IMR-90 (cell line): ENCODE measurements around the gene JSRP1. TPM values are rescaled to one million over a fixed set of nuclear protein-coding genes. Genes with fewer than 3 reads are reported as not detected.

Experiments used
- ATAC-seq: fragments of 200-7000 bp; cut with Tn5 transposase; 2 replicates; pipeline ENCODE4 v1.9.1; 2020; ENCODE audit warnings: low read depth, mild to moderate bottlenecking, moderate library complexity
- BruUV-seq: library from RNA; stranded (reverse); fragments of 400-500 nt; replicated peaks from 2 replicates; lab custom pipeline; 2021; lab: Mats Ljungman, UMichigan
- CTCF ChIA-PET: fragments of 300-600 bp; formaldehyde crosslinking; extraction: SDS; loops from one replicate; lab custom pipeline; 2021; ENCODE audit warnings: antibody characterized with exemption; lab: Yijun Ruan, JAX
- POLR2A ChIA-PET: fragments of 300-600 bp; sonication (Branson Sonifier 250); formaldehyde crosslinking; loops from one replicate; lab custom pipeline; 2022; ENCODE audit warnings: antibody characterized with exemption; ENCODE audit not compliant: unreplicated experiment; lab: Charles Lee
- DNase-seq: peaks from one replicate; pipeline ENCODE4 v3.0.0; 2013
- H2AFZ ChIP-seq: replicated peaks from 2 replicates; pipeline ENCODE3; 2013; ENCODE audit warnings: low read length, mild to moderate bottlenecking; ENCODE audit not compliant: poor library complexity
- H2AK5ac ChIP-seq: 2 replicates; pipeline ENCODE4 v1.6.1; 2013; ENCODE audit warnings: low read depth, low read length, inconsistent platforms
- H2AK9ac ChIP-seq: replicated peaks from 2 replicates; pipeline ENCODE3; 2013; ENCODE audit warnings: mild to moderate bottlenecking, low read depth, low read length, moderate library complexity; ENCODE audit not compliant: poor library complexity
- H2BK120ac ChIP-seq: 2 replicates; pipeline ENCODE4 v1.6.1; 2013; ENCODE audit warnings: low read depth, low read length, inconsistent platforms
- H2BK15ac ChIP-seq: 3 replicates; pipeline ENCODE4 v1.6.1; 2013; ENCODE audit warnings: low read depth, low read length, inconsistent platforms
- H2BK20ac ChIP-seq: 2 replicates; pipeline ENCODE4 v1.6.1; 2013; ENCODE audit warnings: low read depth, mild to moderate bottlenecking, inconsistent platforms, low read length, moderate library complexity
- H2BK5ac ChIP-seq: 2 replicates; pipeline ENCODE4 v1.6.1; 2013; ENCODE audit warnings: mild to moderate bottlenecking, low read depth, low read length, inconsistent platforms; ENCODE audit not compliant: poor library complexity, severe bottlenecking
- H3K14ac ChIP-seq: replicated peaks from 2 replicates; pipeline ENCODE4 v1.6.1; 2013; ENCODE audit warnings: low read depth, low read length, inconsistent platforms
- H3K18ac ChIP-seq: 2 replicates; pipeline ENCODE4 v1.6.1; 2013; ENCODE audit warnings: low read depth, low read length, control low read depth
- H3K23ac ChIP-seq: 2 replicates; pipeline ENCODE4 v1.6.1; 2013; ENCODE audit warnings: low read depth, low read length, inconsistent platforms
- H3K27ac ChIP-seq: 2 replicates; pipeline ENCODE4 v1.5.1; 2013; ENCODE audit warnings: mild to moderate bottlenecking, control low read depth, low read length; ENCODE audit not compliant: insufficient read depth
- H3K27me3 ChIP-seq: 2 replicates; pipeline ENCODE4 v1.6.1; 2013; ENCODE audit warnings: low read length; ENCODE audit not compliant: control insufficient read depth, insufficient read depth
- H3K36me3 ChIP-seq: 2 replicates; pipeline ENCODE4 v1.6.1; 2013; ENCODE audit warnings: low read length, mixed read lengths; ENCODE audit not compliant: control insufficient read depth, insufficient read depth
- H3K4ac ChIP-seq: 2 replicates; pipeline ENCODE4 v1.6.1; 2013; ENCODE audit warnings: low read depth, low read length, inconsistent platforms
- H3K4me1 ChIP-seq: 2 replicates; pipeline ENCODE4 v1.6.1; 2013; ENCODE audit warnings: low read length, mixed read lengths; ENCODE audit not compliant: control insufficient read depth, insufficient read depth
- H3K4me2 ChIP-seq: 2 replicates; pipeline ENCODE4 v1.6.1; 2013; ENCODE audit warnings: low read depth, mild to moderate bottlenecking, control low read depth, low read length, moderate library complexity
- H3K4me3 ChIP-seq: 2 replicates; pipeline ENCODE4 v1.5.1; 2013; ENCODE audit warnings: low read depth, mild to moderate bottlenecking, control low read depth, low read length, moderate library complexity; ENCODE audit not compliant: insufficient read depth
- H3K56ac ChIP-seq: 2 replicates; pipeline ENCODE4 v1.6.1; 2013; ENCODE audit warnings: low read length, inconsistent platforms; ENCODE audit not compliant: insufficient read depth; ENCODE audit errors: extremely low read depth
- H3K79me1 ChIP-seq, 2 experiments: 2 replicates each; pipeline ENCODE4 v1.6.1; 2013; ENCODE audit warnings: low read length in 2 of 2, inconsistent platforms in 1 of 2, low read depth in 1 of 2
- H3K9ac ChIP-seq: 2 replicates; pipeline ENCODE4 v1.6.1; 2013; ENCODE audit warnings: low read depth, low read length, control low read depth
- H3K9me1 ChIP-seq: 2 replicates; pipeline ENCODE4 v1.6.1; 2013; ENCODE audit warnings: low read length, inconsistent platforms; ENCODE audit not compliant: insufficient read depth
- H3K9me3 ChIP-seq: 2 replicates; pipeline ENCODE4 v1.6.1; 2013; ENCODE audit warnings: low read length; ENCODE audit not compliant: control insufficient read depth, insufficient read depth
- H4K20me1 ChIP-seq: 2 replicates; pipeline ENCODE4 v1.6.1; 2013; ENCODE audit warnings: low read length, inconsistent platforms; ENCODE audit not compliant: insufficient read depth
- H4K5ac ChIP-seq: 2 replicates; pipeline ENCODE4 v1.6.1; 2013; ENCODE audit warnings: mild to moderate bottlenecking, low read depth, low read length, control low read depth
- H4K8ac ChIP-seq, 2 experiments: 2 replicates each; pipeline ENCODE4 v1.6.1; 2013; ENCODE audit warnings: low read depth in 2 of 2, low read length in 2 of 2, control low read depth in 1 of 2, inconsistent platforms in 1 of 2
- H4K91ac ChIP-seq: 2 replicates; pipeline ENCODE4 v1.6.1; 2013; ENCODE audit warnings: low read depth, low read length, inconsistent platforms; ENCODE audit not compliant: insufficient read depth
- CEBPB ChIP-seq: IDR thresholded peaks from 2 replicates; pipeline ENCODE4 v1.6.1; 2012; ENCODE audit warnings: low read depth, low read length, improper control_type of control experiment
- CHD1 ChIP-seq: IDR thresholded peaks from 2 replicates; pipeline ENCODE4 v1.6.1; 2012; ENCODE audit warnings: low read depth, low read length, improper control_type of control experiment
- ELK1 ChIP-seq: fragments of 150-350 bp; IDR thresholded peaks from 2 replicates; pipeline ENCODE4 v1.6.1; 2016; ENCODE audit warnings: low read depth, mild to moderate bottlenecking, low read length, moderate library complexity, borderline replicate concordance
- MAFK ChIP-seq: IDR thresholded peaks from 2 replicates; pipeline ENCODE4 v1.6.1; 2012; ENCODE audit warnings: low read depth, low read length, improper control_type of control experiment
- MAZ ChIP-seq: IDR thresholded peaks from 2 replicates; pipeline ENCODE4 v1.6.1; 2012; ENCODE audit warnings: low read depth, mild to moderate bottlenecking, low read length, improper control_type of control experiment, moderate library complexity, borderline replicate concordance
- POLR2A ChIP-seq: IDR thresholded peaks from 2 replicates; pipeline ENCODE4 v1.6.1; 2012; ENCODE audit warnings: mild to moderate bottlenecking, low read depth, low read length
- RFX5 ChIP-seq: IDR thresholded peaks from 2 replicates; pipeline ENCODE4 v1.8.0; 2012; ENCODE audit warnings: low read depth, mild to moderate bottlenecking, low read length, moderate library complexity
- WGBS, 2 experiments: methylation state at CpG; one replicate each; pipeline versions ENCODE4 v1.1.5 to v1.1.7; 2013; ENCODE audit warnings: missing lambda C conversion rate in 2 of 2; ENCODE audit not compliant: insufficient read length in 1 of 2; ENCODE audit errors: extremely low coverage in 2 of 2; 5-methylcytosine and 5-hydroxymethylcytosine counted together
- dilution Hi-C: fragments of 300-500 bp; cut with HindIII; formaldehyde crosslinking; loops from one replicate; pipeline ENCODE4 v1.14.3; 2018; ENCODE audit warnings: low sequenced_read_pairs; ENCODE audit not compliant: unreplicated experiment
- in situ Hi-C: fragments of 300-500 bp; cut with MboI; formaldehyde crosslinking; loops from 3 replicates; pipeline ENCODE4 v1.14.3; 2019; ENCODE audit warnings: low sequenced_read_pairs, inconsistent platforms, mixed read lengths
- intact Hi-C: fragments of 100-400 bp; cut with micrococcal nuclease; formaldehyde crosslinking; loops from 2 replicates; pipeline ENCODE4 v1.10.0; 2022
- polyA plus RNA-seq, 3 experiments: library from polyadenylated mRNA; depleted of rRNA; stranded (reverse); fragments of >200 nt; gene quantifications; 2 replicates each; pipeline ENCODE4 v1.2.3, GENCODE V29; 2012; ENCODE audit warnings: low replicate concordance in 1 of 3
- total RNA-seq: library from RNA; depleted of rRNA; stranded (reverse); fragments of >200 nt; gene quantifications from 2 replicates; pipeline ENCODE4 v1.2.3, GENCODE V29; 2012

The JSRP1 gene
- total and polyA plus RNA-seq, 2 of the 4 experiments (the other 2 are of a cell fraction): not detected

GRCh38 chr19:2209408-2209807, 46.8 kb downstream of the JSRP1 start:
- no peak overlapping the region for H2AK5ac ChIP-seq
- H2AK9ac ChIP-seq: no peak overlapping the region
- WGBS, 2 experiments: 82% methylated on average over 2 of the region's 17 CpGs; no CpG with 5 or more reads in 1 of the 2 experiments
- H4K8ac ChIP-seq: no peak overlapping the region
- H3K56ac ChIP-seq: no peak overlapping the region
- no peak overlapping the region for H3K4me2 ChIP-seq
- H3K18ac ChIP-seq: no peak overlapping the region
- ChIA-PET CTCF (no interaction called here), POLR2A (no interaction called here)
- in situ Hi-C loops: no loop called here
- no peak for ATAC-seq
- H2BK5ac ChIP-seq: no peak overlapping the region
- peak overlapping the region; percentile 65; the same call in 1 of the 2 replicates for H3K4ac ChIP-seq
- H2BK15ac ChIP-seq: no peak overlapping the region
- no peak overlapping the region for H2BK120ac ChIP-seq
- peak overlapping the region; percentile 58 for H2AFZ ChIP-seq
- peaks cover 51% of the 10 kb centered on the region for H3K36me3 ChIP-seq
- no peak overlapping the region for H4K5ac ChIP-seq
- dilution Hi-C loops: no loop called here
- H3K9ac ChIP-seq: no peak overlapping the region
- DNase-seq: no peak
- H4K91ac ChIP-seq: no peak overlapping the region
- intact Hi-C loops: no loop called here
- no TSS peak for BruUV-seq
- no peak overlapping the region for H3K27ac ChIP-seq
- no peak overlapping the region for H3K14ac ChIP-seq
- no peak overlapping the region for H3K4me3 ChIP-seq
- TF ChIP-seq CHD1 (no peak), MAZ (no peak), CEBPB (no peak), ELK1 (no peak), RFX5 (no peak), POLR2A (no peak), MAFK (no peak)
- H3K9me3 ChIP-seq: no peaks in the 10 kb centered on the region
- no peaks in the 10 kb centered on the region for H3K27me3 ChIP-seq
- peaks cover 10% of the 10 kb centered on the region for H3K4me1 ChIP-seq
- H3K79me1 ChIP-seq: peaks cover 21 to 72% of the 10 kb centered on the region in 2 experiments
- peaks cover 6% of the 10 kb centered on the region; the same call in 1 of the 2 replicates for H4K20me1 ChIP-seq
- peaks cover 7% of the 10 kb centered on the region; the same call in 1 of the 2 replicates for H3K9me1 ChIP-seq
- H3K23ac ChIP-seq: no peak overlapping the region
- H2BK20ac ChIP-seq: no peak overlapping the region
